GM12892 (cell line): ENCODE measurements around the gene NDUFAF8.

Source experiments
- DNase-seq: peaks from one replicate; pipeline ENCODE4 v3.0.0; 2011; ENCODE audit not compliant: insufficient read length
- FAIRE-seq: peaks from 2 replicates; lab custom pipeline; 2011; peaks lifted over from hg19 to GRCh38; lab: Jason Lieb, UNC
- POLR2A ChIP-seq: IDR thresholded peaks from 2 replicates; pipeline ENCODE4 v1.6.1; 2011; ENCODE audit warnings: low read depth, low read length, control low read depth
- POLR2AphosphoS5 ChIP-seq: IDR thresholded peaks from 2 replicates; pipeline ENCODE4 v1.6.1; 2011; ENCODE audit warnings: low read depth, low read length, control low read depth
- TAF1 ChIP-seq: IDR thresholded peaks from 2 replicates; pipeline ENCODE4 v1.6.1; 2011; ENCODE audit warnings: low read depth, mild to moderate bottlenecking, control low read depth, low read length, borderline replicate concordance

NDUFAF8 gene

DNA sequence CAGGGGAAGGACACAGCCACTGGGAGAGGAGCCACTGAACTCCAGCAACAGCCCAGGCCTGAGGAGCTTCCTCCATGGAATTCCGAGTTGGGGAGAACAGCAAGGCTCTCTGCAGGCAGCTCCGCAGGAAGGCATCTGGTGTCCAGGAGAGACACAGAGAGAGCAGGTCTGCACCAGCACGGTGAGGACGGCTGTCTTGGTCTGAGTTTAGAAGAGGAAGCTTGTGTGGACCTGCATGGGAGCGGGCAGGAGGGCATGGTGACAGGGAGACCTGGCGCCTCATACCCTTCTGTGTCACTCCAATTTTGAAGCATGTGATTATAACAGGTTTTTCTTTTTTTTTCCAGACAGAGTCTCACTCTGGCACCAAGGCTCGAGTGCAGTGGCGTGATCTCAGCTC lies 49.6 kb downstream of the NDUFAF8 start:
- no peak for FAIRE-seq
- TF ChIP-seq TAF1 (no peak), POLR2AphosphoS5 (no peak), POLR2A (no peak)

DNA sequence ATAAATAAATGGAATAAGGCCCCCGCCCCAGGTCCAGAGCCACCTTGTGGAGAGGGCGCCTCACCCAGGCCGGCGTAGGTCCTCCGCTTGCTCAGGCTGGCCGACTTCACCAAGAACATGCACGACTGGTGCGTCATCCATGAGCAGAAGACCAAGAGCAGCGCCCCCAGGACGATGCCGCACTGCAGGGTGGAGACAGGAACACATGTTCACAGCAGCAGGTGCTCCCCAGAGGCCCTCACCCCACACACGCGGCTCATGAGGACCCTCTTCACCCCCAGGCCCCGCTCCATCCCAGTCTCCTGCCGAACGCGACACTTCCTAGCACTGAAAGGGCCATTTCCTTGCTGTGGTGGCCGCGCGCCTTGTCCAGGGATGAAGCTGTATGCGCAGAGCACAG lies 50.5 kb downstream of the NDUFAF8 start:
- TF ChIP-seq TAF1 = no peak
- no peak for TF ChIP-seq POLR2A
- no peak for FAIRE-seq
- no peak for DNase-seq

More for the DNA sequence above, 49.6 kb downstream of the NDUFAF8 start:
- DNase-seq = no peak

DNA sequence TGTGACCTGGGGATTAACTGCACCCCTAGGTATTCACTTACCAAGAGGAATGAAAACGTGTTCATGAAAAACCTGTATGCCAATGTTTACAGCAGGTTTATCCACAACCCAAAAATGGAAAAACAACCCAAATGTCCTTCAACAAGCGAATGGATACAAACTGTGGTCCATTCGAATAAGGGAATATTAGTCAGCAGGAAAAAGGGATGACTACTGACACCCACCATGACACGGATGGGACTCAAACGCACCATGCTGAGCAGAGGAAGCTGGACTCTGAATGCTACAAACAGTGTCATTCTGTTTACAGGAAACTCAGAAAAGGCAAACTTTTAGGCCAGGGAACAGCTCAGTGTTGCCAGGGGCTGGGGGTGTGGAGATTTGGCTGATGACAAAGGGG lies 51.1 kb downstream of the NDUFAF8 start:
- DNase-seq = no peak
- TF ChIP-seq POLR2AphosphoS5 = no peak
- no peak for TF ChIP-seq POLR2A
- TF ChIP-seq TAF1 = no peak
- FAIRE-seq = no peak
